Body of pancreas (tissue), 4 donors: Measurements from ENCODE around the gene GDPD3.
"Not testable (repeated sequence)": the region's sequence is repeated elsewhere in the genome, so short reads cannot be mapped to it uniquely, and the experiment has no call there.

ENCODE experiments used
- POLR2A ChIP-seq, 3 donors: fragments of 450-650 bp; IDR thresholded peaks; one replicate each; pipeline ENCODE4 v1.6.1; 2016; ENCODE audit warnings: antibody characterized with exemption in 3 of 3, mild to moderate bottlenecking in 2 of 3
- TF ChIP-seq, protein P1 (sequence below), 7 experiments: fragments of 450-650 bp in 4 of 7; fragments of 200-600 bp in 3 of 7; sonication (generic) in 3 of 7; IDR thresholded peaks; one replicate each; pipeline ENCODE4 v1.5.1; 2016 to 2019; ENCODE audit warnings: antibody characterized with exemption in 7 of 7

DNA sequence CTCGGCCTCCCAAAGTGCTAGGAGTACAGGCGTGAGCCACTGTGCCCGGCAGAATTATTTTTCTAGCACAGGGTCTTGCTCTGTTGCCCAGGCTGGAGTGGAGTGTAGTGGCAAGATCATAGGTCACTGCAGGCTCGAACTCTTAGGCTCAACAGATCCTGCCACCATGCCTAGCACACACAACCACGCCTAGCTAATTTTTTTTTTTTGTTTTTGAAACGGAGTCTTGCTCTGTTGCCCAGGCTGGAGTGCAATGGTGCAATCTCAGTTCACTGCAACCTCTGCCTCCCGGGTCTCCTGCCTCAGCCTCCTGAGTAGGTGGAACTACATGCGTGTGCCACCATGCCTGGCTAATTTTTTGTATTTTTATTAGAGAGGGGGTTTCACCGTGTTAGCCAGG lies 12.4 kb upstream of the GDPD3 start:
- TF ChIP-seq, protein P1, sequence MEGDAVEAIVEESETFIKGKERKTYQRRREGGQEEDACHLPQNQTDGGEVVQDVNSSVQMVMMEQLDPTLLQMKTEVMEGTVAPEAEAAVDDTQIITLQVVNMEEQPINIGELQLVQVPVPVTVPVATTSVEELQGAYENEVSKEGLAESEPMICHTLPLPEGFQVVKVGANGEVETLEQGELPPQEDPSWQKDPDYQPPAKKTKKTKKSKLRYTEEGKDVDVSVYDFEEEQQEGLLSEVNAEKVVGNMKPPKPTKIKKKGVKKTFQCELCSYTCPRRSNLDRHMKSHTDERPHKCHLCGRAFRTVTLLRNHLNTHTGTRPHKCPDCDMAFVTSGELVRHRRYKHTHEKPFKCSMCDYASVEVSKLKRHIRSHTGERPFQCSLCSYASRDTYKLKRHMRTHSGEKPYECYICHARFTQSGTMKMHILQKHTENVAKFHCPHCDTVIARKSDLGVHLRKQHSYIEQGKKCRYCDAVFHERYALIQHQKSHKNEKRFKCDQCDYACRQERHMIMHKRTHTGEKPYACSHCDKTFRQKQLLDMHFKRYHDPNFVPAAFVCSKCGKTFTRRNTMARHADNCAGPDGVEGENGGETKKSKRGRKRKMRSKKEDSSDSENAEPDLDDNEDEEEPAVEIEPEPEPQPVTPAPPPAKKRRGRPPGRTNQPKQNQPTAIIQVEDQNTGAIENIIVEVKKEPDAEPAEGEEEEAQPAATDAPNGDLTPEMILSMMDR (IDR thresholded peaks at IDR 0.05): not testable (repeated sequence)
- TF ChIP-seq POLR2A (IDR thresholded peaks at IDR 0.05): not testable (repeated sequence)
